ENCODE results near the gene PRDM16.

The PRDM16 gene

GRCh38 chr1:3290438-3290837 is 221.4 kb downstream of the PRDM16 start:
- no peaks in the 10 kb centered on the region for H3K9me2 ChIP-seq (replicated peaks; ENCODE audit: insufficient read depth, low read length)
- H3K36me3 ChIP-seq (replicated peaks; ENCODE audit: insufficient read depth, low read length): no peaks in the 10 kb centered on the region
- no peak overlapping the region for H3K9ac ChIP-seq (ENCODE audit: low read length)
- peaks cover 95% of the 10 kb centered on the region for H3K27me3 ChIP-seq (replicated peaks; ENCODE audit: insufficient read depth, low read length)
- TF ChIP-seq EZH2phosphoT487 (IDR thresholded peaks at IDR 0.05; ENCODE audit: low read length) (no peak), EZH2 (optimal IDR thresholded peaks at IDR 0.05; ENCODE audit: low read depth, low read length) (no peak)
- TF ChIP-seq, protein P1, sequence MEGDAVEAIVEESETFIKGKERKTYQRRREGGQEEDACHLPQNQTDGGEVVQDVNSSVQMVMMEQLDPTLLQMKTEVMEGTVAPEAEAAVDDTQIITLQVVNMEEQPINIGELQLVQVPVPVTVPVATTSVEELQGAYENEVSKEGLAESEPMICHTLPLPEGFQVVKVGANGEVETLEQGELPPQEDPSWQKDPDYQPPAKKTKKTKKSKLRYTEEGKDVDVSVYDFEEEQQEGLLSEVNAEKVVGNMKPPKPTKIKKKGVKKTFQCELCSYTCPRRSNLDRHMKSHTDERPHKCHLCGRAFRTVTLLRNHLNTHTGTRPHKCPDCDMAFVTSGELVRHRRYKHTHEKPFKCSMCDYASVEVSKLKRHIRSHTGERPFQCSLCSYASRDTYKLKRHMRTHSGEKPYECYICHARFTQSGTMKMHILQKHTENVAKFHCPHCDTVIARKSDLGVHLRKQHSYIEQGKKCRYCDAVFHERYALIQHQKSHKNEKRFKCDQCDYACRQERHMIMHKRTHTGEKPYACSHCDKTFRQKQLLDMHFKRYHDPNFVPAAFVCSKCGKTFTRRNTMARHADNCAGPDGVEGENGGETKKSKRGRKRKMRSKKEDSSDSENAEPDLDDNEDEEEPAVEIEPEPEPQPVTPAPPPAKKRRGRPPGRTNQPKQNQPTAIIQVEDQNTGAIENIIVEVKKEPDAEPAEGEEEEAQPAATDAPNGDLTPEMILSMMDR (IDR thresholded peaks at IDR 0.05; ENCODE audit: low read length): no peak
- H3K4me3 ChIP-seq (ENCODE audit: low read length): no peak overlapping the region
- no peaks in the 10 kb centered on the region for H4K20me1 ChIP-seq (ENCODE audit: insufficient read depth, low read length)
- no peaks in the 10 kb centered on the region for H3K79me2 ChIP-seq (ENCODE audit: low read length)
- no peak overlapping the region for H2AFZ ChIP-seq (ENCODE audit: low read length)
- DNase-seq: no peak
- H3K4me2 ChIP-seq (ENCODE audit: low read depth, low read length): no peak overlapping the region
- H3K4me1 ChIP-seq (ENCODE audit: low read length): no peaks in the 10 kb centered on the region
- H3K27ac ChIP-seq (ENCODE audit: low read length): no peak overlapping the region
- no peaks in the 10 kb centered on the region for H3F3A ChIP-seq (ENCODE audit: insufficient read depth, low read length)
- no peaks in the 10 kb centered on the region for H3K9me3 ChIP-seq (replicated peaks; ENCODE audit: insufficient read depth, low read length)

- H3K9me3 ChIP-seq (replicated peaks; ENCODE audit: insufficient read depth, low read length): no peaks in the 10 kb centered on the region
- TF ChIP-seq, protein P1 (IDR thresholded peaks at IDR 0.05; ENCODE audit: low read length): no peak
- no peak for TF ChIP-seq EZH2 (optimal IDR thresholded peaks at IDR 0.05; ENCODE audit: low read depth, low read length)
- TF ChIP-seq EZH2phosphoT487 (IDR thresholded peaks at IDR 0.05; ENCODE audit: low read length): no peak
- no peaks in the 10 kb centered on the region for H3K4me1 ChIP-seq (ENCODE audit: low read length)
- H3K27me3 ChIP-seq (replicated peaks; ENCODE audit: insufficient read depth, low read length): peaks cover 95% of the 10 kb centered on the region
- no peak overlapping the region for H3K27ac ChIP-seq (ENCODE audit: low read length)
- H2AFZ ChIP-seq (ENCODE audit: low read length): no peak overlapping the region
- H3K4me3 ChIP-seq (ENCODE audit: low read length): no peak overlapping the region
- H3K4me2 ChIP-seq (ENCODE audit: low read depth, low read length): no peak overlapping the region
- H3K36me3 ChIP-seq (replicated peaks; ENCODE audit: insufficient read depth, low read length): no peaks in the 10 kb centered on the region
- no peaks in the 10 kb centered on the region for H3K79me2 ChIP-seq (ENCODE audit: low read length)
- H4K20me1 ChIP-seq (ENCODE audit: insufficient read depth, low read length): no peaks in the 10 kb centered on the region
- H3K9me2 ChIP-seq (replicated peaks; ENCODE audit: insufficient read depth, low read length): no peaks in the 10 kb centered on the region
- no peaks in the 10 kb centered on the region for H3F3A ChIP-seq (ENCODE audit: insufficient read depth, low read length)
- no peak overlapping the region for H3K9ac ChIP-seq (ENCODE audit: low read length)
- DNase-seq: no peak
Measured at GRCh38 chr1:3290915-3291314, 221.9 kb downstream of the PRDM16 start.

- H3K9ac ChIP-seq (ENCODE audit: low read length): no peak overlapping the region
- no peaks in the 10 kb centered on the region for H3K36me3 ChIP-seq (replicated peaks; ENCODE audit: insufficient read depth, low read length)
- no peaks in the 10 kb centered on the region for H3K79me2 ChIP-seq (ENCODE audit: low read length)
- no peak overlapping the region for H3K4me2 ChIP-seq (ENCODE audit: low read depth, low read length)
- no peak overlapping the region for H3K4me3 ChIP-seq (ENCODE audit: low read length)
- no peaks in the 10 kb centered on the region for H3K9me2 ChIP-seq (replicated peaks; ENCODE audit: insufficient read depth, low read length)
- no peak overlapping the region for H2AFZ ChIP-seq (ENCODE audit: low read length)
- TF ChIP-seq EZH2 (optimal IDR thresholded peaks at IDR 0.05; ENCODE audit: low read depth, low read length) (no peak), EZH2phosphoT487 (IDR thresholded peaks at IDR 0.05; ENCODE audit: low read length) (no peak)
- TF ChIP-seq, protein P1 (IDR thresholded peaks at IDR 0.05; ENCODE audit: low read length): no peak
- no peaks in the 10 kb centered on the region for H3K4me1 ChIP-seq (ENCODE audit: low read length)
- no peaks in the 10 kb centered on the region for H3K9me3 ChIP-seq (replicated peaks; ENCODE audit: insufficient read depth, low read length)
- DNase-seq: no peak
- H3F3A ChIP-seq (ENCODE audit: insufficient read depth, low read length): no peaks in the 10 kb centered on the region
- H3K27ac ChIP-seq (ENCODE audit: low read length): no peak overlapping the region
- H4K20me1 ChIP-seq (ENCODE audit: insufficient read depth, low read length): no peaks in the 10 kb centered on the region
- peaks cover 96% of the 10 kb centered on the region for H3K27me3 ChIP-seq (replicated peaks; ENCODE audit: insufficient read depth, low read length)
Measured at GRCh38 chr1:3292051-3292722, 223.2 kb downstream of the PRDM16 start.
